Subcutaneous adipose tissue (tissue), 4 donors: ENCODE results near the gene SPTSSB. TPM values are rescaled to one million over a fixed set of nuclear protein-coding genes. Genes with fewer than 3 reads are reported as not detected.

Experiments
- CTCF ChIP-seq: fragments of 450-650 bp; IDR thresholded peaks from one replicate; pipeline ENCODE4 v1.5.1; 2016; ENCODE audit warnings: low read depth, mild to moderate bottlenecking, control low read depth, antibody characterized with exemption, moderate library complexity
- total RNA-seq, 4 donors: library from RNA; depleted of rRNA; stranded (reverse); fragments of >200 nt; gene quantifications; one replicate each; pipeline ENCODE4 v1.1.0, GENCODE V29; 2016

SPTSSB gene, protein sequence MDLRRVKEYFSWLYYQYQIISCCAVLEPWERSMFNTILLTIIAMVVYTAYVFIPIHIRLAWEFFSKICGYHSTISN
- under 1 TPM in 1 of 4 donors, not detected in 3; 0.51 TPM for total RNA-seq

DNA sequence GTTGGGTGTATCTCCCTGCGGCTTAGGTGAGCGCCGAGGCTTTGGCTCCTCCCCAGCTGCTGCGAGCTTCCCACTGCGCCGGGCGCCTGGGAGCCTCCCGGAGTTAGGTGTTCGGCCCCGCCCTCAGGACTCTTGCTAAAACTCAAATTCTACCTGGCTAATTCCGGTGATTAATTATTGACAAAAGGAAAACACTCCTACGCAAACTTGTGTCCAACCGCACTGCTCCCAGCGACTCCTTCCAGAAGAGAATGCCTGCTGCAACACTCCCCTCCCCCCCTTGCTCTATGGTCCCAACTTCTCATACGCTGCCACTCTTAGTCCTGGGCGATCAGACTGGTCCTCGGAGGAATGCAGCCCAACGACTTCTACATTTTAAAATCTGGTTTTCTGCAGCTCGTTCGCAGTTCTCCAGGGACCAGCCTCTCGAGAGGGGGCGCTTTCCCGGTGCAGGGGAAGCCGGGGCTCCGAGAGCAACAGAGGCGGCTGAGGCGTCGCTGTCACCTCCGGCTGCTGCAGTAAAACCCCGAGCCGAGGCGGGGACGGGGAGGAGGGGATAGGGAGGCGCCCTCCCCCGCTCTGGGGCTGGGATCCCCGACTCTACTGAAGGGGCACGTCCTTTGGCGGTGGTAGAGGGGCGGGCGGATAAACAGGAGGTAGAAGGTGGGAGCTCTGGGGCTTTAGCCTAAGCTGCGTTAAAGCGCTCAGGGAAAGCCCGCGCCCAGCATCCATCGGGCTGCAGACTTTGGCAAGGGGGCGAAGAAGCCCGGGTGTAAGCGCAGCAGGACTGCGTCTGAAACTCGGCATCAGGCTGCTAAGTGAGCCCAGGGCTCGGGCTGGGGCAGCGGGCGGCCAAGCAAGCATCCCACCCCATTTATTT, at the start of gene SPTSSB:
Gene SPTSSB (minus strand): TSS at position 77 of the 880 bp plus-strand sequence. CDS start 25,194 bp downstream, outside the sequence.
- TF ChIP-seq CTCF = no peak

GRCh38 chr3:161420746-161421145, 49.4 kb upstream of the SPTSSB start:
- TF ChIP-seq CTCF = no peak

GRCh38 chr3:161419555-161420333, 48.4 kb upstream of the SPTSSB start:
- TF ChIP-seq CTCF = no peak

- TF ChIP-seq CTCF = no peak
Observed at GRCh38 chr3:161415506-161416231, 44.4 kb upstream of the SPTSSB start.

DNA sequence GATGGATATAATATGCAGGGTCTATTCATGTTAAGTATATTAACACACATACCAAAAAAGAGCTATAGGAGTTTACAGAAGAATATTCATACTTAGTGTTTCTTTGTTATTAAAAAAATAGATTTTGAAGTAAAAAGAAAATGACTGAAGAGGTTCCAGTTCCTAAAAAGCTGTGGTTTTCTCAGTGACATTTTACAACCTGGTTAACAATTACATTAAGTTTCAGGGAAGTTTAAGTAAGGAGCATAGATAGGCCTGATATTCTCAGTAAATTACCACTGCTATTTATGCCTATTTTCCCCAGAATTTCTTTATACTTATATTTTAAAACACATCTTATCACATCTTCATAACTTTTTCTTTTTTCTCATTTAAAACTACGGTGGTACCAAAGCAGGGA, 43.6 kb upstream of the SPTSSB start:
- no peak for TF ChIP-seq CTCF

- TF ChIP-seq CTCF = no peak
Observed at GRCh38 chr3:161413855-161414210, 42.5 kb upstream of the SPTSSB start.
